ENCODE measurements around the gene STOX2.
A peak's percentile ranks its signal among the peaks of the same experiment; 100 is the strongest.

Gene STOX2

DNA sequence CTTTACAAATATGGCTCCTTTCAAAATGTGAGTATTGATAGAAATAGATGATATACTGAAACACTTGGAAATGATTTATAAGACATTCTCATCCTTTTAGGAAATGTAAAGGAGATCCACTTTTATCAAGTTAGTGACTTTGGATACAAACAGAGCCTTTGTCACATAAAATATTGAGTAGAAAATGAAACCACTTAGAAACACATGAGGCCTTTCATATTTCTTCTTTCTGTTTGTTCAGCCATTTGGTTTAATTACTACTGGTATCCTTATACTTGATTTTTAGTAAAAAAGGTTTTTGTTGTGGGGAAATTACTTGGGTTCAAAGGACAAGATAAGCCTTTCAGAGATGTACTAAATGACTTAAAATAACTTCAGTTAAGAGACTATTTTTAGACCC is 4.1 kb downstream of the STOX2 start:
- DNase-seq (ENCODE audit: low spot score) (no peak), ATAC-seq (ENCODE audit: low read depth) (no peak)
- Histone ChIP-seq H3K4me1 (ENCODE audit: insufficient read depth, poor library complexity, severe bottlenecking) (peaks cover 4% of the 10 kb centered on the region), H3K27ac (ENCODE audit: poor library complexity, severe bottlenecking) (no peak overlapping the region), H3K36me3 (ENCODE audit: low read depth) (no peaks in the 10 kb centered on the region), H3K27me3 (ENCODE audit: insufficient read depth, poor library complexity, severe bottlenecking) (peaks cover 21% of the 10 kb centered on the region), H3K9me3 (ENCODE audit: severe bottlenecking) (no peaks in the 10 kb centered on the region), H3K4me3 (ENCODE audit: severe bottlenecking) (no peak overlapping the region)
- TF ChIP-seq, protein P1, sequence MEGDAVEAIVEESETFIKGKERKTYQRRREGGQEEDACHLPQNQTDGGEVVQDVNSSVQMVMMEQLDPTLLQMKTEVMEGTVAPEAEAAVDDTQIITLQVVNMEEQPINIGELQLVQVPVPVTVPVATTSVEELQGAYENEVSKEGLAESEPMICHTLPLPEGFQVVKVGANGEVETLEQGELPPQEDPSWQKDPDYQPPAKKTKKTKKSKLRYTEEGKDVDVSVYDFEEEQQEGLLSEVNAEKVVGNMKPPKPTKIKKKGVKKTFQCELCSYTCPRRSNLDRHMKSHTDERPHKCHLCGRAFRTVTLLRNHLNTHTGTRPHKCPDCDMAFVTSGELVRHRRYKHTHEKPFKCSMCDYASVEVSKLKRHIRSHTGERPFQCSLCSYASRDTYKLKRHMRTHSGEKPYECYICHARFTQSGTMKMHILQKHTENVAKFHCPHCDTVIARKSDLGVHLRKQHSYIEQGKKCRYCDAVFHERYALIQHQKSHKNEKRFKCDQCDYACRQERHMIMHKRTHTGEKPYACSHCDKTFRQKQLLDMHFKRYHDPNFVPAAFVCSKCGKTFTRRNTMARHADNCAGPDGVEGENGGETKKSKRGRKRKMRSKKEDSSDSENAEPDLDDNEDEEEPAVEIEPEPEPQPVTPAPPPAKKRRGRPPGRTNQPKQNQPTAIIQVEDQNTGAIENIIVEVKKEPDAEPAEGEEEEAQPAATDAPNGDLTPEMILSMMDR (IDR thresholded peaks at IDR 0.05; ENCODE audit: poor library complexity, severe bottlenecking) = no peak

DNA sequence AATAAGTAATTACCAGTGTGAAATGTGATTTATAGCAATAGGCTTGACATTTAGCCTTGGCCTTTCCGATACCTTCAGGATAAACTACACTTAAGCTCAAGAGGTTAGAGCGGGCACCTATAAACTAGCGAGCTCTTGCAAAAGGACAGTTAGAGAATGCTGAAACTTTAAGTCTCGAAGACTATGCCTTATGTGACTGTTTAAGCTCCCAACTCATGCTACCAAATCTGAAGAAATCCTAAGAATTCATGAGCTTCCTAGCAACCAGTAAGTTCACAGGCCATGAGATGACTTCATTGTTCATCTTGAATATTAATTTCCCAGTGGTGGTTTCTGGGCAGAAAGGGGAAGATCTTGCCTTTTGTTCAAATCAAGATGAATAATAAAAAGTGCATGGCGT is 4.7 kb downstream of the STOX2 start:
- H3K4me3 ChIP-seq (ENCODE audit: severe bottlenecking) = no peak overlapping the region
- TF ChIP-seq, protein P1 (IDR thresholded peaks at IDR 0.05; ENCODE audit: poor library complexity, severe bottlenecking) = no peak
- no peak for ATAC-seq (ENCODE audit: low read depth)
- H3K27me3 ChIP-seq (ENCODE audit: insufficient read depth, poor library complexity, severe bottlenecking) = peaks cover 18% of the 10 kb centered on the region
- no peak overlapping the region for H3K27ac ChIP-seq (ENCODE audit: poor library complexity, severe bottlenecking)
- H3K4me1 ChIP-seq (ENCODE audit: insufficient read depth, poor library complexity, severe bottlenecking) = peaks cover under 1% of the 10 kb centered on the region
- DNase-seq (ENCODE audit: low spot score) = no peak
- H3K9me3 ChIP-seq (ENCODE audit: severe bottlenecking) = no peaks in the 10 kb centered on the region
- no peaks in the 10 kb centered on the region for H3K36me3 ChIP-seq (ENCODE audit: low read depth)

DNA sequence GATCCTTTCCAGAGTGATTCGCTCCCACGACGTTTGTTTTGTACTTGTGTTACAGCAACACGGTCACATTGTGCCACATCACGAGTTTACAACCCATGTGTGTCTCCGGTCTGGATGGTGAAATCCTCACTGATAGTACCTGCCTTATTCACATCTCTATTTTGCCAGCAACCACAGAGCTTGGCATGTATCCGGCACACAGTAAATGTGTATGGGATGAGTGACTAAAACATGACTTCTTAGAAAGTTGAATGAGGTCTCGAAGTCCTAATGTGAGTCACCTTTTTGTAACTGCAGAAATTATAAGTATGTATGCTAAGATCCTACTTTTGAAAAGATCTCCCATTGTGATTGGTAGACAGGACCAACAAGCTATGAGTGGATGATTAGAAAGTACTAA is 7.5 kb downstream of the STOX2 start:
- TF ChIP-seq, protein P1 (IDR thresholded peaks at IDR 0.05; ENCODE audit: poor library complexity, severe bottlenecking) = no peak
- DNase-seq (ENCODE audit: low spot score) = no peak
- Histone ChIP-seq H3K9me3 (ENCODE audit: severe bottlenecking) (no peaks in the 10 kb centered on the region), H3K36me3 (ENCODE audit: low read depth) (no peaks in the 10 kb centered on the region), H3K4me1 (ENCODE audit: insufficient read depth, poor library complexity, severe bottlenecking) (no peaks in the 10 kb centered on the region), H3K27ac (ENCODE audit: poor library complexity, severe bottlenecking) (no peak overlapping the region), H3K4me3 (ENCODE audit: severe bottlenecking) (no peak overlapping the region), H3K27me3 (ENCODE audit: insufficient read depth, poor library complexity, severe bottlenecking) (peaks cover 6% of the 10 kb centered on the region)
- peak; percentile 67 for ATAC-seq (ENCODE audit: low read depth)

DNA sequence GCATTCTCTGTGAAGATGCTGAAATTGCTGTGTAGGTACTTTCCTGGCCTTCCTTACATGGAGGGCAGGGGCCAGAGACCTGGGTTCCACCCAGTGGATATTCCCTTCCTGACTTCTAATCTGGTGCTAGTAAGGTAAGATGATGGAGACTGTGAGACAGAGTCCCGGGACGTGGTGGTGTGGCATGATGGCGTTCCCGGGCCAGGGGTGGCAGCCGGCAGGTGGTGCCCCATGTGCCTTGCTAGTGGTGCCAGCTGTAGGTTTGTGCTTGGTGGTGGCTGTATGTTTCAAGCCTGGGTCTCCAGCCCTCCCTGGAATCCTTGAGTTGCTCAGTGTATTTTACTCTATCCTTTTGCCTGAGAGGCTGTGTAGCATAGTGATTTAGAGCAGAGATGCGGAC is 10.9 kb downstream of the STOX2 start:
- TF ChIP-seq, protein P1 (IDR thresholded peaks at IDR 0.05; ENCODE audit: poor library complexity, severe bottlenecking) = no peak
- Histone ChIP-seq H3K36me3 (ENCODE audit: low read depth) (no peaks in the 10 kb centered on the region), H3K9me3 (ENCODE audit: severe bottlenecking) (no peaks in the 10 kb centered on the region), H3K27me3 (ENCODE audit: insufficient read depth, poor library complexity, severe bottlenecking) (no peaks in the 10 kb centered on the region), H3K4me3 (ENCODE audit: severe bottlenecking) (no peak overlapping the region), H3K4me1 (ENCODE audit: insufficient read depth, poor library complexity, severe bottlenecking) (no peaks in the 10 kb centered on the region), H3K27ac (ENCODE audit: poor library complexity, severe bottlenecking) (no peak overlapping the region)
- no peak for ATAC-seq (ENCODE audit: low read depth)
- DNase-seq (ENCODE audit: low spot score) = no peak

DNA sequence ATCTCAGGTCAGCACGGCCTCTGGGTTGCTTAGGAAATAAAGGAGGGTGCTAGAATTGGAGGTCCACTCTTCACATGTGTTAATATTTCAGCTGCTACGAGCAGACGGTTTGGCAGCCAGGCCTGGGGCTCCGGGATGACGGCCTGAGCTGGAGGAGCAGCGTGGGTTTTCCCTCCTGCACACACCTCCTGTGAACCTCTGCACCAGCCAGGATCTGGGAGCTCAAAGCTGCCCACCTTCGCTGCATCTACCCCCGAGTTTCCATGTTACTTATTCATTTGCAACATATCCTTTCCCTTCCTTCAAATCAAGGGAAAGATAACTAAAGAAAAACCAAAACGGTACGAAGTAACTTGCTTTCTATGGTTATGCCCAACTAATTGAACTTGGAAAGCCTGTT is 13.6 kb downstream of the STOX2 start:
- Histone ChIP-seq H3K27me3 (ENCODE audit: insufficient read depth, poor library complexity, severe bottlenecking) (no peaks in the 10 kb centered on the region), H3K4me1 (ENCODE audit: insufficient read depth, poor library complexity, severe bottlenecking) (no peaks in the 10 kb centered on the region), H3K27ac (ENCODE audit: poor library complexity, severe bottlenecking) (no peak overlapping the region), H3K36me3 (ENCODE audit: low read depth) (no peaks in the 10 kb centered on the region), H3K9me3 (ENCODE audit: severe bottlenecking) (no peaks in the 10 kb centered on the region), H3K4me3 (ENCODE audit: severe bottlenecking) (no peak overlapping the region)
- TF ChIP-seq, protein P1 (IDR thresholded peaks at IDR 0.05; ENCODE audit: poor library complexity, severe bottlenecking) = no peak
- ATAC-seq (ENCODE audit: low read depth) (no peak), DNase-seq (ENCODE audit: low spot score) (no peak)
